ENCODE measurements around the gene LHX2. TPM values are rescaled to one million over a fixed set of nuclear protein-coding genes. Genes with fewer than 3 reads are reported as not detected.

The LHX2 gene
- total and polyA plus RNA-seq, 10 donors, result 0.20 to 0.35 (median 0.28) TPM; not detected in 5

- Histone ChIP-seq H3K36me3 (no peaks in the 10 kb centered on the region), H3K27me3 (replicated peaks in 1 of 7) (peaks cover 15 to 100% (median 100%) of the 10 kb centered on the region in 7 donors), H3K4me3 (peak overlapping the region in 7 of 8 donors; percentile 20 to 67 (median 38)), H3K27ac (no peak overlapping the region), H3K9me3 (no peaks in the 10 kb centered on the region), H3K4me1 (peaks cover 35 to 90% (median 59%) of the 10 kb centered on the region in 6 donors)
- no peak for TF ChIP-seq CTCF (IDR thresholded peaks at IDR 0.05 in 8 of 11, conservative IDR thresholded peaks at IDR 0.05 in 3 of 11)
- TF ChIP-seq POLR2A (IDR thresholded peaks at IDR 0.05), result no peak
- no peak for TF ChIP-seq POLR2AphosphoS5 (IDR thresholded peaks at IDR 0.05)
- peak; percentile 69 for DNase-seq
- WGBS, 5 donors, result 4 to 12% (median 5%) methylated on average over 15 to 34 of the region's 34 CpGs
- intact Hi-C loops (cut with DNase I; ENCODE audit: low total_unique reads), result no loop called here
Measured at GRCh38 chr9:124010665-124011321, 775 bp upstream of the LHX2 start.

- no peak overlapping the region for H3K27ac ChIP-seq
- peaks cover 35 to 98% (median 76%) of the 10 kb centered on the region in 6 donors for H3K4me1 ChIP-seq
- H3K4me3 ChIP-seq, result peak overlapping the region in 7 of 8 donors; percentile 13 to 67 (median 38)
- WGBS, 5 donors, result 6 to 25% (median 8%) methylated on average over 44 to 83 of the region's 83 CpGs
- peaks cover 0 to 2% (median 0%) of the 10 kb centered on the region in 8 donors for H3K9me3 ChIP-seq
- peaks cover 19 to 100% (median 100%) of the 10 kb centered on the region in 7 donors for H3K27me3 ChIP-seq (replicated peaks in 1 of 7)
- no peaks in the 10 kb centered on the region for H3K36me3 ChIP-seq
- intact Hi-C loops (cut with DNase I; ENCODE audit: low total_unique reads), result no loop called here
- DNase-seq, result peak; percentile 67
- no peak for TF ChIP-seq POLR2AphosphoS5 (IDR thresholded peaks at IDR 0.05)
- TF ChIP-seq POLR2A (IDR thresholded peaks at IDR 0.05), result no peak
- no peak for TF ChIP-seq CTCF (IDR thresholded peaks at IDR 0.05 in 8 of 11, conservative IDR thresholded peaks at IDR 0.05 in 3 of 11)
Measured at GRCh38 chr9:124012368-124013301, 1.1 kb downstream of the LHX2 start.

GRCh38 chr9:124013309-124014210, 2.0 kb downstream of the LHX2 start:
- DNase-seq, result peak; percentile 47
- Histone ChIP-seq H3K4me3 (peak overlapping the region in 3 of 8 donors; percentile 36 to 67 (median 41)), H3K9me3 (peaks cover 0 to 4% (median 0%) of the 10 kb centered on the region in 8 donors), H3K36me3 (no peaks in the 10 kb centered on the region), H3K4me1 (peaks cover 29 to 98% (median 77%) of the 10 kb centered on the region in 6 donors), H3K27me3 (replicated peaks in 1 of 7) (peaks cover 22 to 100% (median 100%) of the 10 kb centered on the region in 7 donors), H3K27ac (no peak overlapping the region)
- TF ChIP-seq CTCF (IDR thresholded peaks at IDR 0.05 in 8 of 11, conservative IDR thresholded peaks at IDR 0.05 in 3 of 11) (no peak), POLR2A (IDR thresholded peaks at IDR 0.05) (no peak)
- intact Hi-C loops (cut with DNase I; ENCODE audit: low total_unique reads), result no loop called here
- 5 to 27% (median 12%) methylated on average over 21 to 40 of the region's 40 CpGs for WGBS, 5 donors
